Hepatocyte (in vitro differentiated cells): Measurements from ENCODE around the gene DDX41.

Experiments used
- EZH2 ChIP-seq: fragments of 200-600 bp; sonication (generic); IDR thresholded peaks from 2 replicates; pipeline ENCODE4 v1.6.1; 2016; ENCODE audit warnings: antibody characterized with exemption, mild to moderate bottlenecking, borderline replicate concordance
- EZH2phosphoT487 ChIP-seq: fragments of 200-600 bp; sonication (generic); IDR thresholded peaks from one replicate; pipeline ENCODE4 v1.6.1; 2018; ENCODE audit warnings: antibody characterized with exemption, mild to moderate bottlenecking, low read depth, moderate library complexity; ENCODE audit not compliant: unreplicated experiment, severe bottlenecking
- TF ChIP-seq, protein P1 (sequence below): fragments of 200-600 bp; sonication (generic); IDR thresholded peaks from 2 replicates; pipeline ENCODE4 v1.5.1; 2016; ENCODE audit warnings: antibody characterized with exemption, mild to moderate bottlenecking; ENCODE audit not compliant: poor library complexity

DNA sequence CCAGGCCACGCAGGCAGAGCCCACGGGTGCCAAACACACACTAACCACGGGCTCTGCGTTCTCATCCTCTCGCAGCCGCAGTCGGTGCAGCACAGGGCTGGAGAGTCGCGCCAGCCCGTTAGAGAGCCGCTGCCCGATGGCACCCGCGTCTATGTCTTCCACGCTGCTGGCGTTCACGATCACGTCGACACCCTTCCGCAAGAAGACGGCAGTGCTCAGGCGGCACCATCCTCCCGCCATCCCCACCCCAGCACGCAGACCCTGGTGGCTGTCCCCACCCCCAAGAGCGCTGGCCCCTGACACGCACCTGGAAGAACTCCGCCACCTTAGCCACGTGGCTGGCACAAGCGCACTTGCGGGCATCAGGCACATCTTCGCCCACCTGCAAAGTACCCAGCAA lies 49.3 kb downstream of the DDX41 start:
- TF ChIP-seq, protein P1, sequence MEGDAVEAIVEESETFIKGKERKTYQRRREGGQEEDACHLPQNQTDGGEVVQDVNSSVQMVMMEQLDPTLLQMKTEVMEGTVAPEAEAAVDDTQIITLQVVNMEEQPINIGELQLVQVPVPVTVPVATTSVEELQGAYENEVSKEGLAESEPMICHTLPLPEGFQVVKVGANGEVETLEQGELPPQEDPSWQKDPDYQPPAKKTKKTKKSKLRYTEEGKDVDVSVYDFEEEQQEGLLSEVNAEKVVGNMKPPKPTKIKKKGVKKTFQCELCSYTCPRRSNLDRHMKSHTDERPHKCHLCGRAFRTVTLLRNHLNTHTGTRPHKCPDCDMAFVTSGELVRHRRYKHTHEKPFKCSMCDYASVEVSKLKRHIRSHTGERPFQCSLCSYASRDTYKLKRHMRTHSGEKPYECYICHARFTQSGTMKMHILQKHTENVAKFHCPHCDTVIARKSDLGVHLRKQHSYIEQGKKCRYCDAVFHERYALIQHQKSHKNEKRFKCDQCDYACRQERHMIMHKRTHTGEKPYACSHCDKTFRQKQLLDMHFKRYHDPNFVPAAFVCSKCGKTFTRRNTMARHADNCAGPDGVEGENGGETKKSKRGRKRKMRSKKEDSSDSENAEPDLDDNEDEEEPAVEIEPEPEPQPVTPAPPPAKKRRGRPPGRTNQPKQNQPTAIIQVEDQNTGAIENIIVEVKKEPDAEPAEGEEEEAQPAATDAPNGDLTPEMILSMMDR: no peak
- no peak for TF ChIP-seq EZH2
- TF ChIP-seq EZH2phosphoT487: no peak
